Measurements from ENCODE around the gene C8A.

DNA sequence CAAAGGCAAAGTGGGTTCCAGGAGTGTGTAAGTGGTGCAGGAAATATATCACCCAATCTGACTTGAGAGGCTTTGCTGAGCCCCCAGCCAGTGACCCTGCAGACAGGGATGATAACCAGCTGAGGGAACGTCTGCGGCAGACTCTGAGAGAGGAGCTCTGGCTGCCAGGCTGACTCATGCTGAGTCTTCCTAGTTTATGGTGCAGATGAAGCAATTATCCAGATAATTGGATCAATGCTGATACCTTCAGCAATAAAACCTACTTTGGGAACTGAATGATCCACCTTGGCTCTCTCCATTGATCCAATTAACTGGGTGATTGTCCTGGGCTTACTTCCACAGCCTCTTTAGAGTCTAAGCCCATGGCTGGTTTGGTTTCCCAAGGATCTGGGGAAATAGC is 103.9 kb downstream of the C8A start:
- TF ChIP-seq REST (IDR thresholded peaks at IDR 0.05; ENCODE audit: insufficient read depth in 1 of 2, low read depth in 2 of 2, low read length in 2 of 2): no peak
- TF ChIP-seq POLR2AphosphoS5 (IDR thresholded peaks at IDR 0.05; ENCODE audit: low read depth, low read length): no peak
- no peak for TF ChIP-seq TAF1 (IDR thresholded peaks at IDR 0.05; ENCODE audit: borderline replicate concordance, insufficient read depth, low read length)
- TF ChIP-seq SIN3A (IDR thresholded peaks at IDR 0.05; ENCODE audit: borderline replicate concordance, insufficient read depth, low read length): no peak

Measured in PFSK-1 (cell line).